ENCODE data around the gene COMMD4.

GRCh38 chr15:75327491-75327890 is 8.4 kb upstream of the COMMD4 start:
- TF ChIP-seq CTBP1 (IDR thresholded peaks at IDR 0.05; ENCODE audit: borderline replicate concordance) (no peak), SUZ12 (IDR thresholded peaks at IDR 0.05) (no peak), LEF1 (IDR thresholded peaks at IDR 0.05; ENCODE audit: borderline replicate concordance) (no peak), ELF4 (IDR thresholded peaks at IDR 0.05) (no peak), HDGF (IDR thresholded peaks at IDR 0.05; ENCODE audit: borderline replicate concordance) (no peak), NFRKB (IDR thresholded peaks at IDR 0.05) (no peak), FOXA1 (IDR thresholded peaks at IDR 0.05) (no peak), BHLHE40 (IDR thresholded peaks at IDR 0.05; ENCODE audit: borderline replicate concordance) (no peak), PKNOX1 (IDR thresholded peaks at IDR 0.05) (no peak), TARDBP (IDR thresholded peaks at IDR 0.05) (no peak), SP1 (IDR thresholded peaks at IDR 0.05) (no peak), ARNT (IDR thresholded peaks at IDR 0.05) (no peak)
